Ammon's horn (tissue), 1 donor: Measurements from ENCODE around the gene NOL4.
A peak's percentile ranks its signal among the peaks of the same experiment; 100 is the strongest.
"Not testable (repeated sequence)": the region's sequence is repeated elsewhere in the genome, so short reads cannot be mapped to it uniquely, and the experiment has no call there.

Experiments used
- DNase-seq: peaks from one replicate; pipeline ENCODE4 v3.0.0-alpha.2; 2016; ENCODE audit warnings: low spot score

Gene NOL4

GRCh38 chr18:34224423-34225217, at the start of gene NOL4:
Gene NOL4, minus strand, starts transcription at chr18:34224913. Its CDS starts 1,660 bp downstream, at chr18:34223253.
- DNase-seq, result peak; percentile 88

- not testable (repeated sequence) for DNase-seq
Observed at GRCh38 chr18:34266029-34266428, 41.3 kb upstream of the NOL4 start.

- DNase-seq, result no peak
Observed at GRCh38 chr18:34261865-34262780, 37.4 kb upstream of the NOL4 start.

GRCh38 chr18:34258176-34258575, 33.5 kb upstream of the NOL4 start:
- DNase-seq, result no peak

- no peak for DNase-seq
Observed at GRCh38 chr18:34251919-34252318, 27.2 kb upstream of the NOL4 start.

- no peak for DNase-seq
Observed at GRCh38 chr18:34248727-34249126, 24.0 kb upstream of the NOL4 start.

- DNase-seq, result no peak
Observed at GRCh38 chr18:34242739-34243138, 18.0 kb upstream of the NOL4 start.

- not testable (repeated sequence) for DNase-seq
Observed at GRCh38 chr18:34233781-34234388, 9.2 kb upstream of the NOL4 start.

- no peak for DNase-seq
Observed at GRCh38 chr18:34225218-34225553, 473 bp upstream of the NOL4 start.

- DNase-seq, result no peak
Observed at GRCh38 chr18:34223893-34224422, 755 bp downstream of the NOL4 start.

- peak; percentile 20 for DNase-seq
Observed at GRCh38 chr18:34223164-34223892, 1.4 kb downstream of the NOL4 start.

- peak; percentile 57 for DNase-seq
Observed at GRCh38 chr18:34222307-34223163, 2.2 kb downstream of the NOL4 start.

GRCh38 chr18:34221971-34222306, 2.8 kb downstream of the NOL4 start:
- DNase-seq, result peak; percentile 69

GRCh38 chr18:34220081-34220815, 4.5 kb downstream of the NOL4 start:
- no peak for DNase-seq

- DNase-seq, result peak; percentile 75
Observed at GRCh38 chr18:34219651-34220050, 5.1 kb downstream of the NOL4 start.

GRCh38 chr18:34212511-34212910, 12.2 kb downstream of the NOL4 start:
- no peak for DNase-seq

- DNase-seq, result no peak
Observed at GRCh38 chr18:34207344-34207851, 17.3 kb downstream of the NOL4 start.

GRCh38 chr18:34203866-34204265, 20.8 kb downstream of the NOL4 start:
- DNase-seq, result no peak

GRCh38 chr18:34196256-34196655, 28.5 kb downstream of the NOL4 start:
- DNase-seq, result no peak

- no peak for DNase-seq
Observed at GRCh38 chr18:34194239-34194638, 30.5 kb downstream of the NOL4 start.
